ENCODE measurements around the gene WWC1.
"Not testable (repeated sequence)": the region's sequence is repeated elsewhere in the genome, so short reads cannot be mapped to it uniquely, and the experiment has no call there.

Gene WWC1

DNA sequence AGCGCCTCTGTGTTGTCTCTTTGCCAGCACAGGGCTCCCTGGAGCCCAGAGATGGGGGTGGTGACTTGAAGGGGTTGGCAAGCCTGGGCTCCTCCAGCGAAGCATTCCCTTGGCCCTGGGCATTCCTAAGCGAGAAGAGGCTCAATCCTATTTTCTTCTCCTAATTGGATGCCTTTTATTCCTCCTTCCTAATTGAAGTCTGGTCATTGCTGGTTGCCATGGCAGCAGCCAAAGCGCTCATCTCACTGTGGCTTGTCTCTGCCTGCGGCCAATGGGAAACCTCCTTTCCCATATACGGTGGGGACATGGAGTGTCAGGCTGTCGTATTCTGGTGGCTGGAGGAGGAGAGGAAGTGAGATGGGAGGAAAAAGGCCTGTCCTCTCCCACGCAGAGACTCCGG, 142.6 kb downstream of the WWC1 start:
- no peaks in the 10 kb centered on the region for H3F3A ChIP-seq (ENCODE audit: insufficient read depth, low read length)
- no peak overlapping the region for H2AFZ ChIP-seq (ENCODE audit: low read length)
- TF ChIP-seq, protein P1, sequence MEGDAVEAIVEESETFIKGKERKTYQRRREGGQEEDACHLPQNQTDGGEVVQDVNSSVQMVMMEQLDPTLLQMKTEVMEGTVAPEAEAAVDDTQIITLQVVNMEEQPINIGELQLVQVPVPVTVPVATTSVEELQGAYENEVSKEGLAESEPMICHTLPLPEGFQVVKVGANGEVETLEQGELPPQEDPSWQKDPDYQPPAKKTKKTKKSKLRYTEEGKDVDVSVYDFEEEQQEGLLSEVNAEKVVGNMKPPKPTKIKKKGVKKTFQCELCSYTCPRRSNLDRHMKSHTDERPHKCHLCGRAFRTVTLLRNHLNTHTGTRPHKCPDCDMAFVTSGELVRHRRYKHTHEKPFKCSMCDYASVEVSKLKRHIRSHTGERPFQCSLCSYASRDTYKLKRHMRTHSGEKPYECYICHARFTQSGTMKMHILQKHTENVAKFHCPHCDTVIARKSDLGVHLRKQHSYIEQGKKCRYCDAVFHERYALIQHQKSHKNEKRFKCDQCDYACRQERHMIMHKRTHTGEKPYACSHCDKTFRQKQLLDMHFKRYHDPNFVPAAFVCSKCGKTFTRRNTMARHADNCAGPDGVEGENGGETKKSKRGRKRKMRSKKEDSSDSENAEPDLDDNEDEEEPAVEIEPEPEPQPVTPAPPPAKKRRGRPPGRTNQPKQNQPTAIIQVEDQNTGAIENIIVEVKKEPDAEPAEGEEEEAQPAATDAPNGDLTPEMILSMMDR (IDR thresholded peaks at IDR 0.05; ENCODE audit: low read length), result no peak
- TF ChIP-seq EZH2phosphoT487 (IDR thresholded peaks at IDR 0.05; ENCODE audit: low read length) (no peak), EZH2 (optimal IDR thresholded peaks at IDR 0.05; ENCODE audit: low read depth, low read length) (no peak)
- H3K27me3 ChIP-seq (replicated peaks; ENCODE audit: insufficient read depth, low read length), result no peaks in the 10 kb centered on the region
- H3K9me2 ChIP-seq (replicated peaks; ENCODE audit: insufficient read depth, low read length), result no peaks in the 10 kb centered on the region
- no peak overlapping the region for H3K4me2 ChIP-seq (ENCODE audit: low read depth, low read length)
- H3K4me3 ChIP-seq (ENCODE audit: low read length), result no peak overlapping the region
- no peak for DNase-seq
- H3K9me3 ChIP-seq (replicated peaks; ENCODE audit: insufficient read depth, low read length), result no peaks in the 10 kb centered on the region
- no peak overlapping the region for H3K9ac ChIP-seq (ENCODE audit: low read length)
- H4K20me1 ChIP-seq (ENCODE audit: insufficient read depth, low read length), result no peaks in the 10 kb centered on the region
- H3K36me3 ChIP-seq (replicated peaks; ENCODE audit: insufficient read depth, low read length), result no peaks in the 10 kb centered on the region
- H3K79me2 ChIP-seq (ENCODE audit: low read length), result no peaks in the 10 kb centered on the region
- no peak overlapping the region for H3K27ac ChIP-seq (ENCODE audit: low read length)
- H3K4me1 ChIP-seq (ENCODE audit: low read length), result no peaks in the 10 kb centered on the region

DNA sequence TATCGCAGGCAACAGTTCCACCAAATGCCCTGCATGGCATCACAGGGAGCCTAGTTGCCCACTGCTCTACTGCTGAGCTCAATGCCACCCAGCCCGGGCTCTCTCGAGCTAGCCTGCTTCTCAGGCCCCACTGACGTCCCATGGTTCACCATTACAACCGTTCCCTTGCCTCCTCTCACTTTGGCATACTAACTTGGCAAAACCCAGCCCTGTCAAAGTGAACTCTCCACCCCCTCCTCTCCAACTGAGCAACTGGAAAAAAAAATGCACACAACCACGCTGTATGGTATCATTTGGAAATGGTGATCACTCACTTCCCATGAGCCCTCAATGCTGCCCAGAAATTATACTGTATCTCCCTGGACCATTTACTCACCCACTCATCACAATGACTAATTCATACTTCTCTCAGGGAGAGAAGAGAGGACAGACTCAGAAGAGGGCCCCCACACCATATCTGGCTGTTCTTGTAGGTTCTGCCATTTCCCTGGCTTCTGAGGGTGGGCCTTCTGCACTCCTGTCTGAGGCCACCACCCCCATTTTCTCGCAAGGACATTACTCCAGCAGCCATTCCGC, 143.4 kb downstream of the WWC1 start:
- no peak overlapping the region for H3K9ac ChIP-seq (ENCODE audit: low read length)
- DNase-seq, result no peak

DNA sequence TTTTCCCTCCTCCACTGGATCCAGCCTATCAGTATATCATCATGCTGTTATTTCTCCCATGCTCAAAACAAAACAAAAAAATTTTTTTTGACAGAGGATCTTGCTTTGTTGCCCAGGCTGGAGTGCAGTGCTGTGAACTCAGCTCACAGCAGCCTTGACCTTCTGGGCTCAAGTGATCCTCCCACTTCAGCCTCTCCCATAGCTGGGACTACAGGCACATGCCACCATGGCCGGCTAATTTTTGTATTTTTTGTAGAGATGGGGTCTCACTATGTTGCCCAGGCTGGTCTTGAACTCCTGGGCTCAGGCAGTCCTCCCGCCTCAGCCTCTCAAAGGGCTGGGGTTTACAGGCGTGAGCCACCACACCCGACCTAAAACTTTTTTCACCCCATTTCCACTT, 143.9 kb downstream of the WWC1 start:
- H3K9me2 ChIP-seq (replicated peaks; ENCODE audit: insufficient read depth, low read length); H3K9ac ChIP-seq (ENCODE audit: low read length); H3K79me2 ChIP-seq (ENCODE audit: low read length); H3F3A ChIP-seq (ENCODE audit: insufficient read depth, low read length); H3K4me1 ChIP-seq (ENCODE audit: low read length); H3K27me3 ChIP-seq (replicated peaks; ENCODE audit: insufficient read depth, low read length); H3K27ac ChIP-seq (ENCODE audit: low read length); DNase-seq; H3K36me3 ChIP-seq (replicated peaks; ENCODE audit: insufficient read depth, low read length); H3K4me3 ChIP-seq (ENCODE audit: low read length); H3K9me3 ChIP-seq (replicated peaks; ENCODE audit: insufficient read depth, low read length); H2AFZ ChIP-seq (ENCODE audit: low read length); H4K20me1 ChIP-seq (ENCODE audit: insufficient read depth, low read length); H3K4me2 ChIP-seq (ENCODE audit: low read depth, low read length): not testable (repeated sequence)

More for the DNA sequence above, 143.4 kb downstream of the WWC1 start:
- H3K4me2 ChIP-seq (ENCODE audit: low read depth, low read length), result no peak overlapping the region
- H3K4me1 ChIP-seq (ENCODE audit: low read length), result no peaks in the 10 kb centered on the region
- no peaks in the 10 kb centered on the region for H4K20me1 ChIP-seq (ENCODE audit: insufficient read depth, low read length)
- H3K27me3 ChIP-seq (replicated peaks; ENCODE audit: insufficient read depth, low read length), result no peaks in the 10 kb centered on the region
- no peak overlapping the region for H3K4me3 ChIP-seq (ENCODE audit: low read length)
- H3K9me3 ChIP-seq (replicated peaks; ENCODE audit: insufficient read depth, low read length), result no peaks in the 10 kb centered on the region
- no peak overlapping the region for H2AFZ ChIP-seq (ENCODE audit: low read length)
- H3K36me3 ChIP-seq (replicated peaks; ENCODE audit: insufficient read depth, low read length), result no peaks in the 10 kb centered on the region
- no peaks in the 10 kb centered on the region for H3F3A ChIP-seq (ENCODE audit: insufficient read depth, low read length)
- TF ChIP-seq EZH2phosphoT487 (IDR thresholded peaks at IDR 0.05; ENCODE audit: low read length), result no peak
- TF ChIP-seq, protein P1 (IDR thresholded peaks at IDR 0.05; ENCODE audit: low read length), result no peak
- no peak for TF ChIP-seq EZH2 (optimal IDR thresholded peaks at IDR 0.05; ENCODE audit: low read depth, low read length)
- H3K9me2 ChIP-seq (replicated peaks; ENCODE audit: insufficient read depth, low read length), result no peaks in the 10 kb centered on the region
- no peak overlapping the region for H3K27ac ChIP-seq (ENCODE audit: low read length)
- H3K79me2 ChIP-seq (ENCODE audit: low read length), result no peaks in the 10 kb centered on the region

DNA sequence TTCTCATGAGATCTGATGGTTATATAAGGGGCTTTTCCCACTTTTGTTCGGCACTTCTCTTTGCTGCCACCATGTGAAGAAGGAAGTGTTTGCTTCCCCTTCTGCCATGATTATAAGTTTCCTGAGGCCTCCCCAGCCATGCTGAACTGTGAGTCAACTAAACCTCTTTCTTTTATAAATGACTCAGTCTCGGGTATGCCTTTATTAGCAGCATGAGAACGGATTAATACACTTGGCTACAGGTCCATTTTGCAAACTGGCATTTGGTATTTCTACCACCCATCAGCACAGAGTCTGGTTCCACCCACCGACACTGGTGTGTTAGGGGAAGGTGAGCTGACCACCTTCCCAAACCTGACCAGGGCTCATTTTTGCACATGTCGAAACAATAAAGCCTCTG, 146.9 kb downstream of the WWC1 start:
- Histone ChIP-seq H3F3A (ENCODE audit: insufficient read depth, low read length) (no peaks in the 10 kb centered on the region), H3K4me1 (ENCODE audit: low read length) (no peaks in the 10 kb centered on the region), H3K4me3 (ENCODE audit: low read length) (no peak overlapping the region), H3K36me3 (replicated peaks; ENCODE audit: insufficient read depth, low read length) (no peaks in the 10 kb centered on the region), H3K79me2 (ENCODE audit: low read length) (no peaks in the 10 kb centered on the region), H4K20me1 (ENCODE audit: insufficient read depth, low read length) (no peaks in the 10 kb centered on the region), H3K4me2 (ENCODE audit: low read depth, low read length) (no peak overlapping the region), H3K9me2 (replicated peaks; ENCODE audit: insufficient read depth, low read length) (no peaks in the 10 kb centered on the region), H2AFZ (ENCODE audit: low read length) (no peak overlapping the region), H3K9me3 (replicated peaks; ENCODE audit: insufficient read depth, low read length) (no peaks in the 10 kb centered on the region), H3K27me3 (replicated peaks; ENCODE audit: insufficient read depth, low read length) (no peaks in the 10 kb centered on the region), H3K9ac (ENCODE audit: low read length) (no peak overlapping the region), H3K27ac (ENCODE audit: low read length) (no peak overlapping the region)
- DNase-seq, result no peak
- TF ChIP-seq EZH2 (optimal IDR thresholded peaks at IDR 0.05; ENCODE audit: low read depth, low read length), result no peak
- no peak for TF ChIP-seq EZH2phosphoT487 (IDR thresholded peaks at IDR 0.05; ENCODE audit: low read length)
- TF ChIP-seq, protein P1 (IDR thresholded peaks at IDR 0.05; ENCODE audit: low read length), result no peak
